ENCODE data around the gene PITPNC1.

DNA sequence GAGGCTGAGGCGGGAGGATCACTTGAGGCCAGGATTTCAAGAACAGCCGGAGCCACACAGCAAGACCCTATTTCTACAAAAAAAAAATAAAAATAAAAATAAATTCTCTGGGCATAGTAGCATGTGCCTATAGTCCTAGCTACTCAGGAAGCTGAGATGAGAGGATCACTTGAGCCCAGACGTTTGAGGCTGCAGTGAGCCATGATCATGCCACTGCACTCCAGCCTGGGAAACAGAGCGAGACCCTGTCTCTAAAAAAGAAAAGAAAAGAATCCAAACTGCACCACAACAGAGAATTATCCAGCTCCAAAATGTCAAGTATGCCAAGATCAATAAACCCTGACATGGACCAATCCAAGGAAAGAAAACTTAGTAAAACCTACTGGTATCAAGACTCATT, 261.8 kb downstream of the PITPNC1 start:
- TF ChIP-seq, protein P1, sequence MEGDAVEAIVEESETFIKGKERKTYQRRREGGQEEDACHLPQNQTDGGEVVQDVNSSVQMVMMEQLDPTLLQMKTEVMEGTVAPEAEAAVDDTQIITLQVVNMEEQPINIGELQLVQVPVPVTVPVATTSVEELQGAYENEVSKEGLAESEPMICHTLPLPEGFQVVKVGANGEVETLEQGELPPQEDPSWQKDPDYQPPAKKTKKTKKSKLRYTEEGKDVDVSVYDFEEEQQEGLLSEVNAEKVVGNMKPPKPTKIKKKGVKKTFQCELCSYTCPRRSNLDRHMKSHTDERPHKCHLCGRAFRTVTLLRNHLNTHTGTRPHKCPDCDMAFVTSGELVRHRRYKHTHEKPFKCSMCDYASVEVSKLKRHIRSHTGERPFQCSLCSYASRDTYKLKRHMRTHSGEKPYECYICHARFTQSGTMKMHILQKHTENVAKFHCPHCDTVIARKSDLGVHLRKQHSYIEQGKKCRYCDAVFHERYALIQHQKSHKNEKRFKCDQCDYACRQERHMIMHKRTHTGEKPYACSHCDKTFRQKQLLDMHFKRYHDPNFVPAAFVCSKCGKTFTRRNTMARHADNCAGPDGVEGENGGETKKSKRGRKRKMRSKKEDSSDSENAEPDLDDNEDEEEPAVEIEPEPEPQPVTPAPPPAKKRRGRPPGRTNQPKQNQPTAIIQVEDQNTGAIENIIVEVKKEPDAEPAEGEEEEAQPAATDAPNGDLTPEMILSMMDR (IDR thresholded peaks at IDR 0.05) = no peak
- TF ChIP-seq POLR2A (IDR thresholded peaks at IDR 0.05) = no peak
